Esophagus muscularis mucosa (tissue), 2 donors: ENCODE data around the gene LPCAT3.

Source experiments
- EP300 ChIP-seq: sonication (generic); formaldehyde crosslinking; IDR thresholded peaks from one replicate; pipeline ENCODE4 v1.6.1; 2017; ENCODE audit warnings: antibody characterized with exemption
- POLR2A ChIP-seq: fragments of 450-650 bp; IDR thresholded peaks from one replicate; pipeline ENCODE4 v1.6.1; 2017; ENCODE audit warnings: antibody characterized with exemption, moderate library complexity, mild to moderate bottlenecking, low read depth

DNA sequence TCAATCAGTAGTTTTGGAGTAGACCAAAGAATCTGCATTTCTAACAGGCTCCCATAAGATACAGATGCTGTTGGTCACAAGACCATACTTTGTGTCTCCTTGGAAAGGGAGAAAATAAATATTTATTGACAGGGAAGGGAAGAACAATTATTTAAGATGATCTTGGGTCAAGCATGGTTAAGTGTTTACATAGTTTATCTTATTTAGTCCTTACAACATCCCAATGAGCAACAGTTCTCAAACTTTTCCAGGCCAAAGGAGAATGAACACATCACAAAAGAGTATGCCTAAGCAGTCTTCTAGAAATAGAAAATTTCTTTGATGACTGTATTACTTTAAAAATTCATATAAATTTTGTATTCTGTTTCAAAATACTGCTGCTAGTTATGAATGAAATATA is 8.8 kb downstream of the LPCAT3 start:
- TF ChIP-seq POLR2A: no peak
- TF ChIP-seq EP300: no peak
